Epidermal melanocyte (primary cell): ENCODE measurements around the gene PCCA.

Source experiments
- DNase-seq: peaks from one replicate; pipeline ENCODE4 v3.0.0; 2011; ENCODE audit warnings: low spot score; ENCODE audit not compliant: insufficient read length

PCCA gene

GRCh38 chr13:100506154-100506553 is 417.3 kb downstream of the PCCA start:
- no peak for DNase-seq

GRCh38 chr13:100506600-100507422 is 417.9 kb downstream of the PCCA start:
- DNase-seq = no peak

- DNase-seq = no peak
These were observed 419.6 kb downstream of the PCCA start for GRCh38 chr13:100508455-100508854.

GRCh38 chr13:100508996-100509395 is 420.1 kb downstream of the PCCA start:
- DNase-seq = no peak

GRCh38 chr13:100510208-100510957 is 421.5 kb downstream of the PCCA start:
- no peak for DNase-seq

GRCh38 chr13:100511466-100511865 is 422.6 kb downstream of the PCCA start:
- no peak for DNase-seq

- DNase-seq = no peak
These were observed 423.5 kb downstream of the PCCA start for GRCh38 chr13:100512422-100512821.

GRCh38 chr13:100513171-100513570 is 424.3 kb downstream of the PCCA start:
- no peak for DNase-seq

GRCh38 chr13:100513987-100514670 is 425.2 kb downstream of the PCCA start:
- DNase-seq = no peak

- DNase-seq = peak; percentile 96
These were observed 426.0 kb downstream of the PCCA start for GRCh38 chr13:100514788-100515409.

- no peak for DNase-seq
These were observed 426.5 kb downstream of the PCCA start for GRCh38 chr13:100515410-100515800.

GRCh38 chr13:100517135-100517534 is 428.2 kb downstream of the PCCA start:
- DNase-seq = no peak

- no peak for DNase-seq
These were observed 428.8 kb downstream of the PCCA start for GRCh38 chr13:100517728-100518127.

- no peak for DNase-seq
These were observed 429.6 kb downstream of the PCCA start for GRCh38 chr13:100518394-100519062.

- DNase-seq = no peak
These were observed 430.7 kb downstream of the PCCA start for GRCh38 chr13:100519626-100520025.

GRCh38 chr13:100520936-100521850 is 432.3 kb downstream of the PCCA start:
- DNase-seq = no peak

- no peak for DNase-seq
These were observed 433.1 kb downstream of the PCCA start for GRCh38 chr13:100521851-100522617.

GRCh38 chr13:100522618-100523309 is 433.9 kb downstream of the PCCA start:
- no peak for DNase-seq

GRCh38 chr13:100523411-100523810 is 434.5 kb downstream of the PCCA start:
- DNase-seq = no peak
